ENCODE measurements around the gene ADGRA3. TPM values are rescaled to one million over a fixed set of nuclear protein-coding genes. Genes with fewer than 3 reads are reported as not detected.
"Not testable (repeated sequence)": the region's sequence is repeated elsewhere in the genome, so short reads cannot be mapped to it uniquely, and the experiment has no call there.

Gene ADGRA3
- polyA plus RNA-seq, 3 donors, result 0.07 TPM; not detected in 2

DNA sequence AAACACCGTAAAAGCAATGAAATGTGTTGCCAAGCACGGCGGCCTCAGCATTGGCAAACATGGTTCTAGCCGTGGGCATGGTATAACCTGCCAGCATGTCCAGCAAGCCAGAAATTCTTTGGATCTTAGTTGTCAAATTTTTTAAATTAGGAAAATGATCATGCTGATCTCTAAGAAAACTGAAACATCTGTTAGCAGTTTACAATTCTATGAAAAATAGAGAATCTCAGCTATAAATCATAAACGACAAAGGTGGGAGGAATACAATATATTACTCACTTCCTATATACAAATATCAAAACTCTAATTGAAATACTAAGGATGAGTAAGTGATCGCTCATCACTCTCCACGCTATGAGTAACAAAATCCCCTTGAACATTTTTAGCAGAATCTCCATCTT lies 130.3 kb downstream of the ADGRA3 start:
- no peaks in the 10 kb centered on the region for H3K79me2 ChIP-seq (ENCODE audit: insufficient read depth, low read length)
- Mint-ChIP-seq H3K27ac (no peak overlapping the region), H3K9me3 (no peaks in the 10 kb centered on the region), H3K4me3 (no peak overlapping the region), H3K36me3 (no peaks in the 10 kb centered on the region), H3K4me1 (peaks cover 5% of the 10 kb centered on the region), H3K27me3 (ENCODE audit: low read depth in 3 of 3) (no peaks in the 10 kb centered on the region)
- no peak overlapping the region for H3K4me2 ChIP-seq (replicated peaks; ENCODE audit: extremely low read depth, low read length, poor library complexity, severe bottlenecking)
- no peaks in the 10 kb centered on the region for H3K9me3 ChIP-seq (replicated peaks in 1 of 2; ENCODE audit: control insufficient read depth in 1 of 2, insufficient read depth in 1 of 2, low read length in 2 of 2)
- no peaks in the 10 kb centered on the region for H3K36me3 ChIP-seq (replicated peaks in 1 of 2; ENCODE audit: control insufficient read depth in 1 of 2, insufficient read depth in 2 of 2, low read length in 2 of 2)
- H2AFZ ChIP-seq (ENCODE audit: insufficient read depth, low read depth, low read length, poor library complexity, severe bottlenecking), result no peak overlapping the region
- no peak for TF ChIP-seq CTCF (IDR thresholded peaks at IDR 0.05)
- H3K9ac ChIP-seq (ENCODE audit: insufficient read depth, low read length, poor library complexity, severe bottlenecking), result no peak overlapping the region
- 94% methylated on average over 4 of the region's 7 CpGs for WGBS (ENCODE audit: insufficient coverage)
- H4K20me1 ChIP-seq (ENCODE audit: insufficient read depth, low read length), result no peaks in the 10 kb centered on the region
- DNase-seq, result no peak
- no peak overlapping the region for H3K4me3 ChIP-seq (replicated peaks in 1 of 3; ENCODE audit: low read depth in 2 of 3, low read length in 3 of 3)
- H3K27me3 ChIP-seq (ENCODE audit: control insufficient read depth in 2 of 2, insufficient read depth in 2 of 2, low read length in 2 of 2), result no peaks in the 10 kb centered on the region
- intact Hi-C loops (cut with micrococcal nuclease), result loop anchor here (10.0 kb wide), 2 partner anchors 591 to 601 kb away; no protein-coding TSS in a partner anchor
- H3K27ac ChIP-seq (ENCODE audit: low read depth in 1 of 2, low read length in 2 of 2), result no peak overlapping the region
- no peaks in the 10 kb centered on the region for H3K4me1 ChIP-seq (ENCODE audit: control insufficient read depth in 1 of 2, insufficient read depth in 2 of 2, low read length in 2 of 2)

DNA sequence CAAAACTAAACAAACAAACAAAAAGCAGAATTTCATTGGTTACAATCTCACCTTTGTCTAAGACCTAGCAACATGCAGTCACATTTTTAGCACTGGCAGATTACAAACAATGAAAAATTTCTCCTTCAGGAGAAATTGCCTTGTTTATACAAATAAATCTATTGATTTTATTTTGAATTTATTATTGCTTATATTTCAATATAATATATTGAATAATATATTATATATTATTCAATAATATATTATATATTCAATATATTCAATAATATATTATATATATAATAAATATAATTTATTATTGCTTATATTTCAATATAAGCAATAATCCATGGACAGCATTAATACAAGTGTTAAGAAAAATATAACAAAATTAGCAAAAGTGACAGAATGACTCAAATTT lies 131.7 kb downstream of the ADGRA3 start:
- no peak overlapping the region for H3K4me3 Mint-ChIP-seq
- Histone ChIP-seq H3K4me3 (replicated peaks in 1 of 3; ENCODE audit: low read depth in 2 of 3, low read length in 3 of 3) (no peak overlapping the region), H3K4me1 (ENCODE audit: control insufficient read depth in 1 of 2, insufficient read depth in 2 of 2, low read length in 2 of 2) (no peaks in the 10 kb centered on the region), H3K36me3 (replicated peaks in 1 of 2; ENCODE audit: control insufficient read depth in 1 of 2, insufficient read depth in 2 of 2, low read length in 2 of 2) (no peaks in the 10 kb centered on the region), H3K9ac (ENCODE audit: insufficient read depth, low read length, poor library complexity, severe bottlenecking) (no peak overlapping the region), H3K79me2 (ENCODE audit: insufficient read depth, low read length) (no peaks in the 10 kb centered on the region), H2AFZ (ENCODE audit: insufficient read depth, low read depth, low read length, poor library complexity, severe bottlenecking) (no peak overlapping the region), H3K27ac (ENCODE audit: low read depth in 1 of 2, low read length in 2 of 2) (no peak overlapping the region), H4K20me1 (ENCODE audit: insufficient read depth, low read length) (no peaks in the 10 kb centered on the region), H3K4me2 (replicated peaks; ENCODE audit: extremely low read depth, low read length, poor library complexity, severe bottlenecking) (no peak overlapping the region), H3K27me3 (ENCODE audit: control insufficient read depth in 2 of 2, insufficient read depth in 2 of 2, low read length in 2 of 2) (no peaks in the 10 kb centered on the region), H3K9me3 (replicated peaks in 1 of 2; ENCODE audit: control insufficient read depth in 1 of 2, insufficient read depth in 1 of 2, low read length in 2 of 2) (no peaks in the 10 kb centered on the region)
- DNase-seq, result no peak
- H3K4me1 Mint-ChIP-seq, result peaks cover 5% of the 10 kb centered on the region
- no peaks in the 10 kb centered on the region for H3K36me3 Mint-ChIP-seq
- no peak overlapping the region for H3K27ac Mint-ChIP-seq
- peaks cover 0 to 3% (median under 1%) of the 10 kb centered on the region in 7 donors for H3K9me3 Mint-ChIP-seq
- intact Hi-C loops (cut with micrococcal nuclease), result loop anchor here (10.0 kb wide), 2 partner anchors 589 to 599 kb away; no protein-coding TSS in a partner anchor
- TF ChIP-seq CTCF (IDR thresholded peaks at IDR 0.05), result no peak
- H3K27me3 Mint-ChIP-seq (ENCODE audit: low read depth in 3 of 3), result no peaks in the 10 kb centered on the region

DNA sequence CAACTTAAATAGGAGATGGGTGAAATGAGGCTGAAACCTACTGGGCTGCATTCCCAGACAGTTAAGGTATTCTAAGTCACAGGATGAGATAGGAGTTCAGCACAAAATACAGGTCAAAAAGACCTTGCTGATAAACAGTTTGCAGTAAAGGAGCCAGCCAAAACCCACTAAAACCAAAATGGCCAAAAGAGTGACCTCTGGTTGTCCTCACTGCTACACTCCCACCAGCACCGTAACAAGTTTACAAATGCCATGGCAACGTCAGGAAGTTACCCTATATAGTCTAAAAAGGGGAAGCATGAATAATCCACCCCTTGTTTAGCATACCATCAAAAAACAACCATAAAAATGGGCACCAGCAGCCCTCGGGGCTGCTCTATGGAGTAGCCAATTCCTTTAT lies 133.7 kb downstream of the ADGRA3 start:
- not testable (repeated sequence) for H3K36me3 ChIP-seq (replicated peaks in 1 of 2; ENCODE audit: control insufficient read depth in 1 of 2, insufficient read depth in 2 of 2, low read length in 2 of 2); H3K4me3 Mint-ChIP-seq; H3K27ac ChIP-seq (ENCODE audit: low read depth in 1 of 2, low read length in 2 of 2); H3K27me3 ChIP-seq (ENCODE audit: control insufficient read depth in 2 of 2, insufficient read depth in 2 of 2, low read length in 2 of 2); H3K4me1 ChIP-seq (ENCODE audit: control insufficient read depth in 1 of 2, insufficient read depth in 2 of 2, low read length in 2 of 2); H2AFZ ChIP-seq (ENCODE audit: insufficient read depth, low read depth, low read length, poor library complexity, severe bottlenecking); H3K36me3 Mint-ChIP-seq; H3K4me2 ChIP-seq (replicated peaks; ENCODE audit: extremely low read depth, low read length, poor library complexity, severe bottlenecking); H3K4me1 Mint-ChIP-seq; H3K27me3 Mint-ChIP-seq (ENCODE audit: low read depth in 3 of 3); H3K4me3 ChIP-seq (replicated peaks in 1 of 3; ENCODE audit: low read depth in 2 of 3, low read length in 3 of 3); H3K9me3 ChIP-seq (replicated peaks in 1 of 2; ENCODE audit: control insufficient read depth in 1 of 2, insufficient read depth in 1 of 2, low read length in 2 of 2); H4K20me1 ChIP-seq (ENCODE audit: insufficient read depth, low read length); H3K79me2 ChIP-seq (ENCODE audit: insufficient read depth, low read length); H3K9me3 Mint-ChIP-seq; H3K9ac ChIP-seq (ENCODE audit: insufficient read depth, low read length, poor library complexity, severe bottlenecking)
- DNase-seq, result peak in 2 of 3 donors; percentile 0 to 22
- H3K27ac Mint-ChIP-seq, result peak overlapping the region in 1 of 7 donors; percentile 13
- no CpG with 5 or more reads among the region's 3 CpGs for WGBS (ENCODE audit: insufficient coverage)
- intact Hi-C loops (cut with micrococcal nuclease), result loop anchor here (10.0 kb wide), 2 partner anchors 587 to 597 kb away; no protein-coding TSS in a partner anchor
